HG02642 (cell line): ENCODE results near the gene CAPN10.

Source experiments
- ATAC-seq: cut with Tn5 transposase; IDR thresholded peaks from one replicate; pipeline ENCODE4 v1.9.1; 2021; ENCODE audit warnings: mild to moderate bottlenecking; ENCODE audit not compliant: unreplicated experiment, poor library complexity

The CAPN10 gene

DNA sequence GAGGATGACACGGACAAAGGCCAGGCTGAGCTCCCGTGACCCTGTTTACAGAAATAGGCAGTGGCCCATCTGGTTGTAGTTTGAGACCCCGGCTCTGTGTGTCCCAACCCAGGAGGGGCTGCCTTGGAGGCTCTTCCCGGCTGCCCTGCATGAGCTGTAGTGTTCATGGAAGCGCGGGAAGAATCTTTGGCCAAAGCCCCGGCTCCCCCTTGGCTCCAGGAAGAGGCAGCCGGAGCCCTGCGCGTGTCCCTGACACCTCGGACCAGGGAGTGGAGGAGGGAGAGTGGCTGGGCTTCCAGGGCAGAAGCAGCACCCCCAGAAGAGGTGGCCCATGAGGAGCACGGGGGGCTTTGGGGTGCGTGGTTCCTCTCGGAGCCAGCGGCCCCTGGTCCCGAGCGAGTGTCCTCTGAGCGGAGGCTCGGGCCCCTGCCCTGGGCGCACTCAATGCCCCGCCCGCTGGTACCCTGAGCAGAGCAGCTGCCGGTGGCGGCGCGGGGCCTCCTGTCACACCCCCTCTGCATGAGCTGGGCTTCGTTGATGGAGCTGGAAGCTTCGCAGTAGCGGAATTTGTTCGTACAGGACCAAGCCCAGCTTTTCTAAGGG, 60.5 kb downstream of the CAPN10 start:
- no peak for ATAC-seq

DNA sequence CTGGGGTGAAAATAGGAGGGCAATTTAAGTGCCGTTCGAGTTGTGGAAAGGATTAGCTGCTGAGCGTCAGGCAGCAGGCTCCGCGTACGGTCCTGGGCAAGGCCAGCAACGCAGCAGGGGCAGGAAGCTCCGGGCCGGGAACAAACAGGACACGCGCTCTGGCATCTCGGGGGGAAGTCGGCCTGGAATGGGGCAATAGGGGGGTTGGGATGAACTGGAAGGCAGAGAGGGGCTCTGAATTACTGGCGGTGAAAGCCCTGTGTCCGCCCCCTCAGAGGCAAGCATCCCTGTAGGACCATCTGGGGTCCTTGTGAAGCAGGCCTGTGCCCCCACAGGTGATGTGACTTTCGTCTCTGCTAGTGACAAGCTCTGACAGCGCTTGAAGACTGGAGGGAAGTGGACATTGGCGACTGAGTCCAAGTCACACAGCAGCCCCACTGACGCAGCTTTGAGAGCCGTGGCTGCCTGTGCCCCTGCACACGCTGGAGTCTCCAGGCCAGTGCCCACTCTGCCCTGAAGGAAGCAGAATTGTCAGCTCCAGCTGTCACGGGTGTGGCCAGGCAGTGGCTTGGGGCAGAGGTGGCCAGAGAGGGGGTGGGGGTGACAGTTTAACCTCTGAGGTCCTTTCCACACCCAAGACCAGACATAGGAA, 61.1 kb downstream of the CAPN10 start:
- no peak for ATAC-seq

DNA sequence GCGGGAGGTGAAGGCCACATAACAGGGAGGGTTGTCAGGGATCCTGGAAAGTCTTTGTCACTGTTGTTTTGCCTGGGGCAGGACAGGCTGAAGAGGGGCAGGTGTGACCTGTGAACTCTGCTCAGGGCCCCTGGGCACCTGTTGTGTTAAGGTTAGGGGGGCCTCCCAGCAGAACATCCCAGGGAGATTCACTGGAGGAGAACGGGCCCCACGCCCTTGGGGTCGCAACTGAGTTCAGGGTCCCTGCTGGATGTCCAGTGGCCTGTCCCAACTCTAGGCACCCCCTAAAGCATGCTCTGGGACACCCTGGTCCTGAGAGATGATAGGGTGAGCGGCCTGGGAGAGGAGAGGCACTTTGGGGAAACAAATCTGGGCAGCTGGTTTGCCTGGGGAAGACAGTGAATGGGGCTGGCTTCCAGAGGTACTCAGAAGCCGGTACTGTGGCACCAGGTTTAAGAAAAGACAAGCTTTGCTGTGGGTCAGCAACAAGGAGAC, 61.7 kb downstream of the CAPN10 start:
- ATAC-seq: no peak
